Measurements from ENCODE around the gene TTC29. TPM values are rescaled to one million over a fixed set of nuclear protein-coding genes. Genes with fewer than 3 reads are reported as not detected.

TTC29 gene
- total RNA-seq, 1 donor from 2014 or later = 0.09 TPM

DNA sequence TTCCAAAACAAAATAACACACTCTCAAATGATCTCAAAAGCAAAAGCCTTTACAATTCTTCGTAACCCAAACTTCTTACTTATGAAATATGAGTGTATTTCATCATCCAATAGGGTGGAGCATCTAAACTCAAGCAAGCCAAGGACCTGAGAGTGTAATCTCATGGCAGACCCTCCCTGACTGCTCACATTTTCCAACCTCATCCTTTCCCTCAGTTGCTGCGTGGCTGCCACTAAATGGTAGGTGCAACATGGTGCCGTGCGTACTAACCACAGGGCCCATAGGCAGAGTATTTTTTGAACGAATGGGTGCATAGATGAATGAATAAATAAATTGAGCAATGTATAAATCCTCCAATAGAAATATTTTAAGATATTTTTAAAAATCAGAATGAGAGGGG is 45.4 kb downstream of the TTC29 start:
- no peak overlapping the region for H3K4me3 Mint-ChIP-seq
- Histone ChIP-seq H2AFZ (replicated peaks) (no peak overlapping the region), H3F3A (ENCODE audit: low read depth) (no peaks in the 10 kb centered on the region), H3K79me2 (ENCODE audit: low read depth) (no peaks in the 10 kb centered on the region), H3K36me3 (no peaks in the 10 kb centered on the region), H3K4me3 (no peak overlapping the region), H3K27me3 (no peaks in the 10 kb centered on the region), H3K4me2 (no peak overlapping the region), H3K4me1 (no peaks in the 10 kb centered on the region), H3K9ac (no peak overlapping the region), H4K20me1 (ENCODE audit: low read depth) (no peaks in the 10 kb centered on the region), H3K9me3 (ENCODE audit: low read depth) (no peaks in the 10 kb centered on the region), H3K27ac (no peak overlapping the region)
- H3K27ac Mint-ChIP-seq = no peak overlapping the region
- H3K36me3 Mint-ChIP-seq = no peaks in the 10 kb centered on the region
- TF ChIP-seq CTCF (IDR thresholded peaks at IDR 0.05) (no peak), EZH2phosphoT487 (IDR thresholded peaks at IDR 0.05) (no peak), EZH2 (IDR thresholded peaks at IDR 0.05) (no peak)
- no peaks in the 10 kb centered on the region for H3K9me3 Mint-ChIP-seq
- H3K4me1 Mint-ChIP-seq = no peaks in the 10 kb centered on the region
- DNase-seq (ENCODE audit: low spot score) = no peak
- peaks cover 2% of the 10 kb centered on the region for H3K27me3 Mint-ChIP-seq (ENCODE audit: insufficient read depth, low read depth)

GRCh38 chr4:146890301-146890700 is 55.4 kb downstream of the TTC29 start:
- Mint-ChIP-seq H3K27ac (no peak overlapping the region), H3K4me3 (no peak overlapping the region)

GRCh38 chr4:146883070-146883469 is 62.6 kb downstream of the TTC29 start:
- Mint-ChIP-seq H3K36me3 (no peaks in the 10 kb centered on the region), H3K4me3 (no peak overlapping the region), H3K27ac (no peak overlapping the region), H3K4me1 (no peaks in the 10 kb centered on the region), H3K9me3 (no peaks in the 10 kb centered on the region), H3K27me3 (ENCODE audit: insufficient read depth, low read depth) (no peaks in the 10 kb centered on the region)
- H3K9ac ChIP-seq = no peak overlapping the region
- no peak overlapping the region for H2AFZ ChIP-seq (replicated peaks)
- no peaks in the 10 kb centered on the region for H3K36me3 ChIP-seq
- no peak for DNase-seq (ENCODE audit: low spot score)
- no peaks in the 10 kb centered on the region for H3K27me3 ChIP-seq
- no peak for TF ChIP-seq CTCF (IDR thresholded peaks at IDR 0.05)
- no peak for TF ChIP-seq EZH2 (IDR thresholded peaks at IDR 0.05)
- no peak for TF ChIP-seq EZH2phosphoT487 (IDR thresholded peaks at IDR 0.05)
- H3K4me1 ChIP-seq = peaks cover 4% of the 10 kb centered on the region
- H3K4me2 ChIP-seq = no peak overlapping the region
- no peaks in the 10 kb centered on the region for H3F3A ChIP-seq (ENCODE audit: low read depth)
- H3K27ac ChIP-seq = no peak overlapping the region
- H4K20me1 ChIP-seq (ENCODE audit: low read depth) = no peaks in the 10 kb centered on the region
- H3K4me3 ChIP-seq = no peak overlapping the region
- no peaks in the 10 kb centered on the region for H3K9me3 ChIP-seq (ENCODE audit: low read depth)
- no peaks in the 10 kb centered on the region for H3K79me2 ChIP-seq (ENCODE audit: low read depth)

More at GRCh38 chr4:146890301-146890700, 55.4 kb downstream of the TTC29 start:
- Histone ChIP-seq H4K20me1 (ENCODE audit: low read depth) (no peaks in the 10 kb centered on the region), H3K4me1 (no peaks in the 10 kb centered on the region), H3K27ac (no peak overlapping the region), H3K36me3 (no peaks in the 10 kb centered on the region), H3K27me3 (no peaks in the 10 kb centered on the region), H3K4me3 (no peak overlapping the region), H2AFZ (replicated peaks) (no peak overlapping the region), H3K4me2 (no peak overlapping the region), H3K9ac (no peak overlapping the region), H3F3A (ENCODE audit: low read depth) (no peaks in the 10 kb centered on the region), H3K79me2 (ENCODE audit: low read depth) (no peaks in the 10 kb centered on the region), H3K9me3 (ENCODE audit: low read depth) (no peaks in the 10 kb centered on the region)
- H3K27me3 Mint-ChIP-seq (ENCODE audit: insufficient read depth, low read depth) = no peaks in the 10 kb centered on the region
- no peak for TF ChIP-seq EZH2 (IDR thresholded peaks at IDR 0.05)
- TF ChIP-seq CTCF (IDR thresholded peaks at IDR 0.05) = no peak
- no peak for TF ChIP-seq EZH2phosphoT487 (IDR thresholded peaks at IDR 0.05)
- no peaks in the 10 kb centered on the region for H3K4me1 Mint-ChIP-seq
- peaks cover 4% of the 10 kb centered on the region for H3K9me3 Mint-ChIP-seq
- no peaks in the 10 kb centered on the region for H3K36me3 Mint-ChIP-seq
- no peak for DNase-seq (ENCODE audit: low spot score)

All from neural progenitor cell (in vitro differentiated cells).